K562 (cell line): ENCODE results near the gene ITGA1. TPM values are rescaled to one million over a fixed set of nuclear protein-coding genes. Genes with fewer than 3 reads are reported as not detected.
A peak's percentile ranks its signal among the peaks of the same experiment; 100 is the strongest.

Experiments used
- ATAC-seq: fragments of 200-7000 bp; cut with Tn5 transposase; 3 replicates; pipeline ENCODE4 v1.9.1; 2020; ENCODE audit warnings: moderate library complexity
- BruUV-seq: library from RNA; stranded (reverse); fragments of 400-500 nt; replicated peaks from 2 replicates; lab custom pipeline; 2021; lab: Mats Ljungman, UMichigan
- CTCF ChIA-PET: fragments of 300-600 bp; formaldehyde crosslinking; extraction: SDS; loops from one replicate; lab custom pipeline; 2021; ENCODE audit warnings: low intra/inter-chr PET ratio; lab: Yijun Ruan, JAX
- POLR2A ChIA-PET: fragments of 300-600, 350-650 bp; sonication (Branson Sonifier 250); formaldehyde crosslinking; extraction: SDS; loops from one replicate; lab custom pipeline; 2021; ENCODE audit warnings: antibody characterized with exemption, inconsistent platforms; lab: Yijun Ruan, JAX
- DNase-seq, 4 experiments: peaks; one replicate each; pipeline versions ENCODE4 v3.0.0 to v3.0.0-alpha.2; 2011 to 2018; ENCODE audit warnings: low spot score in 3 of 4, mixed read lengths in 3 of 4; ENCODE audit errors: extremely low read depth in 1 of 4
- FAIRE-seq: peaks from 2 replicates; lab custom pipeline; 2011; peaks lifted over from hg19 to GRCh38; lab: Jason Lieb, UNC
- H2AFZ ChIP-seq: 2 replicates; pipeline ENCODE4 v1.6.0; 2011; ENCODE audit warnings: low read depth, low read length, control low read depth, inconsistent platforms
- H3K27ac ChIP-seq: fragments of 200-600 bp; 3 replicates; pipeline ENCODE4 v1.8.0; 2011; ENCODE audit warnings: low read depth, mild to moderate bottlenecking, control low read depth, inconsistent platforms, low read length, moderate library complexity, mixed read lengths; ENCODE audit errors: extremely low read depth
- H3K27me3 ChIP-seq, 2 experiments: fragments of 300-600 bp in 1 of 2; 2 replicates in 1 of 2; 3 replicates in 1 of 2; pipeline versions ENCODE4 v1.6.0 to v1.8.0; 2011; ENCODE audit warnings: inconsistent platforms in 2 of 2, low read length in 2 of 2, mild to moderate bottlenecking in 1 of 2, mixed read lengths in 1 of 2, moderate library complexity in 1 of 2; ENCODE audit not compliant: control insufficient read depth in 2 of 2, insufficient read depth in 2 of 2
- H3K36me3 ChIP-seq: fragments of 300-600 bp; 3 replicates; pipeline ENCODE4 v1.8.0; 2011; ENCODE audit warnings: mild to moderate bottlenecking, low read length, inconsistent platforms; ENCODE audit not compliant: control insufficient read depth, insufficient read depth
- H3K4me1 ChIP-seq, 2 experiments: fragments of 200-600 bp in 1 of 2; replicated peaks in 1 of 2; 2 replicates in 1 of 2; 3 replicates in 1 of 2; pipeline versions ENCODE4 v1.5.1 to v1.8.0; 2011; ENCODE audit warnings: inconsistent platforms in 2 of 2, low read length in 2 of 2, mild to moderate bottlenecking in 1 of 2, mixed read lengths in 1 of 2, moderate library complexity in 1 of 2; ENCODE audit not compliant: control insufficient read depth in 2 of 2, insufficient read depth in 2 of 2
- H3K4me2 ChIP-seq: 2 replicates; pipeline ENCODE4 v1.6.1; 2011; ENCODE audit warnings: low read length, control low read depth, inconsistent platforms, mixed read lengths; ENCODE audit not compliant: insufficient read depth
- H3K4me3 ChIP-seq: fragments of 200-600 bp; sonication (generic), shearing (Covaris generic); 2 replicates; pipeline ENCODE4 v1.5.1; 2016; ENCODE audit warnings: control low read depth, inconsistent platforms
- H3K79me2 ChIP-seq: fragments of 200-600 bp; 3 replicates; pipeline ENCODE4 v1.8.0; 2011; ENCODE audit warnings: low read length, inconsistent platforms; ENCODE audit not compliant: control insufficient read depth, insufficient read depth
- H3K9ac ChIP-seq, 2 experiments: 2 replicates each; pipeline versions ENCODE4 v1.6.0 to v1.6.1; 2011; ENCODE audit warnings: low read depth in 2 of 2, low read length in 2 of 2, control low read depth in 1 of 2, inconsistent platforms in 1 of 2, mild to moderate bottlenecking in 1 of 2, mixed read lengths in 1 of 2; ENCODE audit not compliant: insufficient read depth in 1 of 2
- H3K9me1 ChIP-seq: one replicate; pipeline ENCODE4 v1.6.0; 2011; ENCODE audit warnings: inconsistent platforms, mild to moderate bottlenecking, low read length, moderate library complexity; ENCODE audit not compliant: control insufficient read depth, insufficient read depth
- H3K9me3 ChIP-seq: replicated peaks from 2 replicates; pipeline ENCODE4 v1.5.1; 2011; ENCODE audit warnings: low read depth, low read length, inconsistent platforms; ENCODE audit not compliant: control insufficient read depth, insufficient read depth
- H4K20me1 ChIP-seq: replicated peaks from 2 replicates; pipeline ENCODE4 v1.6.1; 2011; ENCODE audit warnings: low read length, inconsistent platforms, mixed read lengths; ENCODE audit not compliant: control insufficient read depth, insufficient read depth
- DEAF1 ChIP-seq: fragments of 450-650 bp; formaldehyde crosslinking; IDR thresholded peaks from 2 replicates; pipeline ENCODE4 v1.4.0; 2020; ENCODE audit warnings: mild to moderate bottlenecking, moderate library complexity
- DMBX1 ChIP-seq: fragments of 250-450 bp; sonication (Bioruptor Pico); IDR thresholded peaks from 2 replicates; pipeline ENCODE4 v1.8.0; 2022; ENCODE audit warnings: inconsistent platforms, mild to moderate bottlenecking, moderate library complexity, borderline replicate concordance
- JUND ChIP-seq, 2 experiments: IDR thresholded peaks; 2 replicates in 1 of 2; 3 replicates in 1 of 2; pipeline ENCODE4 v1.6.1; 2011; ENCODE audit warnings: borderline replicate concordance in 2 of 2, low read depth in 2 of 2, low read length in 2 of 2, improper control_type of control experiment in 1 of 2, missing biosample characterization in 1 of 2, missing genetic modification characterization in 1 of 2, missing genetic modification reagents in 1 of 2
- KLF16 ChIP-seq: IDR thresholded peaks from 2 replicates; pipeline ENCODE4 v1.6.1; 2016; ENCODE audit warnings: antibody characterized with exemption
- PKNOX1 ChIP-seq: fragments of 450-650 bp; IDR thresholded peaks from 2 replicates; pipeline ENCODE4 v1.6.1; 2016
- RBFOX2 ChIP-seq: fragments of 200-400 bp; formaldehyde crosslinking; IDR thresholded peaks from 2 replicates; pipeline ENCODE4 v1.6.1; 2017; ENCODE audit warnings: low read depth, mild to moderate bottlenecking, low read length, moderate library complexity
- REST ChIP-seq, 2 experiments: fragments of 450-650 bp; formaldehyde crosslinking in 1 of 2; IDR thresholded peaks; 2 replicates each; pipeline versions ENCODE4 v1.4.0 to v1.6.1; 2014 to 2020; ENCODE audit warnings: mild to moderate bottlenecking in 2 of 2, borderline replicate concordance in 1 of 2, low read depth in 1 of 2
- ZKSCAN8 ChIP-seq: fragments of 200-800 bp; sonication (Bioruptor generic); IDR thresholded peaks from 2 replicates; pipeline ENCODE4 v1.6.1; 2016; ENCODE audit warnings: missing genetic modification characterization, missing compliant biosample characterization
- WGBS: fragments of 100-300 bp; shearing (Covaris generic); methylation state at CpG from one replicate; pipeline ENCODE4 v1.1.6; 2016; ENCODE audit warnings: low coverage, mixed read lengths; ENCODE audit not compliant: insufficient coverage; ENCODE audit errors: missing lambda C conversion rate; 5-methylcytosine and 5-hydroxymethylcytosine counted together
- in situ Hi-C: fragments of 300-500 bp; cut with MboI; formaldehyde crosslinking; loops from 4 replicates; pipeline ENCODE4 v1.15.0; 2018; ENCODE audit warnings: inconsistent platforms, mixed read lengths
- intact Hi-C: fragments of 100-400 bp; cut with micrococcal nuclease; formaldehyde crosslinking; loops from 2 replicates; pipeline ENCODE4 v1.14.2; 2022
- polyA plus RNA-seq, 8 experiments: library from polyadenylated mRNA; depleted of rRNA in 4 of 8; stranded (reverse) in 5 of 8; unstranded in 3 of 8; fragments of >200 nt; fragmentation: Nextera tagmentation in 2 of 8; fragmentation: Illumina TruSeq in 1 of 8; extraction: Ambion mirVana in 2 of 8; extraction: Trizol in 1 of 8; gene quantifications; 2 replicates each; pipeline versions ENCODE4 v1.2.1 to v1.2.3, GENCODE V29; 2011 to 2014; ENCODE audit warnings: inconsistent platforms in 1 of 8, missing spikeins in 1 of 8
- total RNA-seq, 7 experiments: library from RNA; depleted of rRNA in 6 of 7; stranded (reverse); fragments of >200 nt in 6 of 7; fragmentation: Illumina TruSeq in 2 of 7; extraction: Trizol in 2 of 7; gene quantifications; 2 replicates each; pipeline versions ENCODE4 v1.2.1 to v1.2.3, GENCODE V29; 2011 to 2021; ENCODE audit warnings: low replicate concordance in 1 of 7

ITGA1 gene
- total and polyA plus RNA-seq, 9 of the 15 experiments (the other 6 are each of a cell fraction or from before 2014, with no cell fraction given) = 0.04 to 0.22 TPM; not detected in 7

GRCh38 chr5:52915176-52915875 is 127.6 kb downstream of the ITGA1 start:
- ChIA-PET POLR2A (interaction anchor here (0.6 kb wide), 1 partner anchor 1796 kb away, joined by 3 read pairs; no protein-coding TSS in a partner anchor), CTCF (interaction anchor here (0.7 to 1.3 kb wide), 3 partner anchors 129 to 223 kb away, joined by 3 to 4 read pairs (median 3); no protein-coding TSS in a partner anchor)
- H3K36me3 ChIP-seq = no peaks in the 10 kb centered on the region
- no peak overlapping the region for H3K9ac ChIP-seq
- no peak overlapping the region for H3K4me2 ChIP-seq
- H4K20me1 ChIP-seq = no peaks in the 10 kb centered on the region
- H3K27ac ChIP-seq = no peak overlapping the region
- in situ Hi-C loops (no loop called here), intact Hi-C loops (loop anchor here (1.0 to 5.0 kb wide), 3 partner anchors 128 to 1953 kb away; partner anchors contain the start of genes ITGA1 and PELO)
- H3K79me2 ChIP-seq = no peaks in the 10 kb centered on the region
- H3K9me1 ChIP-seq = no peaks in the 10 kb centered on the region
- no peak overlapping the region for H3K4me3 ChIP-seq
- H2AFZ ChIP-seq = peak overlapping the region; percentile 9; the same call in 1 of the 2 replicates
- ATAC-seq (peak; percentile 95), DNase-seq (peak; percentile 50 to 65 (median 59)), FAIRE-seq (peak; percentile 51)
- H3K9me3 ChIP-seq = no peaks in the 10 kb centered on the region
- H3K4me1 ChIP-seq = no peaks in the 10 kb centered on the region
- no peaks in the 10 kb centered on the region for H3K27me3 ChIP-seq
- WGBS = 0% methylated on average over 4 of the region's 4 CpGs
- BruUV-seq = no TSS peak
- TF ChIP-seq JUND (IDR thresholded peaks at IDR 0.05; ENCODE audit: borderline replicate concordance, low read depth, low read length) (0 out of 2 replicates have a peak, but pooled peaks have one; percentile 8), JUND (tag; IDR thresholded peaks at IDR 0.05; ENCODE audit: borderline replicate concordance, low read depth, low read length) (no peak), PKNOX1 (peak; percentile 22; the same call in 1 of the 2 replicates), DEAF1 (CRISPR knock-in tag) (0 out of 2 replicates have a peak, but pooled peaks have one; percentile 25), RBFOX2 (no peak), KLF16 (peak; percentile 36; the same call in 1 of the 2 replicates), REST (IDR thresholded peaks at IDR 0.05; ENCODE audit: borderline replicate concordance) (peak; percentile 50; the same call in 1 of the 2 replicates), REST (CRISPR knock-in tag; IDR thresholded peaks at IDR 0.05; ENCODE audit: low read depth) (no peak), DMBX1 (CRISPR knock-in tag) (no peak), ZKSCAN8 (no peak)
